HFFc6 (cell line): ENCODE data around the gene ORC5. TPM values are rescaled to one million over a fixed set of nuclear protein-coding genes. Genes with fewer than 3 reads are reported as not detected.
"Not testable (repeated sequence)": the region's sequence is repeated elsewhere in the genome, so short reads cannot be mapped to it uniquely, and the experiment has no call there.

Experiments used
- DNase-seq: peaks from one replicate; pipeline ENCODE4 v3.0.0-alpha.2; 2018
- H3K27ac Mint-ChIP-seq: 2 replicates; pipeline ENCODE4 v1.8.0; 2020; ENCODE audit warnings: mild to moderate bottlenecking, mixed read lengths
- H3K27me3 Mint-ChIP-seq: 2 replicates; pipeline ENCODE4 v1.8.0; 2021; ENCODE audit warnings: mild to moderate bottlenecking, moderate library complexity, mixed read lengths; ENCODE audit not compliant: insufficient read depth
- H3K36me3 Mint-ChIP-seq: 2 replicates; pipeline ENCODE4 v1.8.0; 2021; ENCODE audit warnings: low read depth, mixed read lengths
- H3K4me1 Mint-ChIP-seq: 2 replicates; pipeline ENCODE4 v1.8.0; 2020; ENCODE audit warnings: low read depth, mixed read lengths
- H3K4me3 Mint-ChIP-seq: 2 replicates; pipeline ENCODE4 v1.8.0; 2020; ENCODE audit warnings: mild to moderate bottlenecking, moderate library complexity, mixed read lengths
- H3K9me3 Mint-ChIP-seq: 2 replicates; pipeline ENCODE4 v1.8.0; 2020; ENCODE audit warnings: mild to moderate bottlenecking, mixed read lengths
- total RNA-seq, 6 experiments: library from RNA; stranded (reverse); fragmentation: NEBNext Ultra II Directional; extraction: Animal tissue kit (Norgen Biotek cat#: 25700); gene quantifications; 2 replicates in 1 of 6; 3 replicates in 5 of 6; pipeline ENCODE4 v1.2.3, GENCODE V29; 2021
- TF ChIP-seq, protein P1 (sequence below): fragments of 200-600 bp; sonication (generic); IDR thresholded peaks from 2 replicates; pipeline ENCODE4 v1.5.0; 2021; ENCODE audit warnings: antibody characterized with exemption, mild to moderate bottlenecking

Gene ORC5
- total RNA-seq, 6 experiments from 2014 or later, result 16.7 to 20.7 (median 17.6) TPM

DNA sequence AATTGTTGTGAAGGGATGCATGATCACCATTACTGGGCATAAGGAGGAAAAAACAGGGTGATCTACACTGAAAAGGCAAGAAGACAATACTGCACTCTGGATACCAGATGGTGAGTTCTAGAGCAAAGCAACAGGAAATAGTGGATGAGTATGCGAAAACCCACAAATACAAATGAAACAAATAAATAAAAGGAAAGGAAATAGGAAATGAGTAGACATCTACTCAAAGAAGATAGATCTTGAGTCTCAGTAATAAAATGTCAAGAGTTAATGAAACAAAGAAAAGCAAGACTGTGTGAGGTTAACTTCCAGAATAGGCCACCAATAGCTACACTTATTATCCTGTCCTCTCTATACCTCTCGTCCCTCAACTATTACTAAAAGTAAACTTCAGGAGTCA is 11.7 kb downstream of the ORC5 start:
- Mint-ChIP-seq H3K4me3 (no peak overlapping the region), H3K27ac (peak overlapping the region; percentile 48), H3K36me3 (peaks cover 51% of the 10 kb centered on the region), H3K4me1 (peaks cover 13% of the 10 kb centered on the region), H3K27me3 (no peaks in the 10 kb centered on the region), H3K9me3 (no peaks in the 10 kb centered on the region)
- TF ChIP-seq, protein P1, sequence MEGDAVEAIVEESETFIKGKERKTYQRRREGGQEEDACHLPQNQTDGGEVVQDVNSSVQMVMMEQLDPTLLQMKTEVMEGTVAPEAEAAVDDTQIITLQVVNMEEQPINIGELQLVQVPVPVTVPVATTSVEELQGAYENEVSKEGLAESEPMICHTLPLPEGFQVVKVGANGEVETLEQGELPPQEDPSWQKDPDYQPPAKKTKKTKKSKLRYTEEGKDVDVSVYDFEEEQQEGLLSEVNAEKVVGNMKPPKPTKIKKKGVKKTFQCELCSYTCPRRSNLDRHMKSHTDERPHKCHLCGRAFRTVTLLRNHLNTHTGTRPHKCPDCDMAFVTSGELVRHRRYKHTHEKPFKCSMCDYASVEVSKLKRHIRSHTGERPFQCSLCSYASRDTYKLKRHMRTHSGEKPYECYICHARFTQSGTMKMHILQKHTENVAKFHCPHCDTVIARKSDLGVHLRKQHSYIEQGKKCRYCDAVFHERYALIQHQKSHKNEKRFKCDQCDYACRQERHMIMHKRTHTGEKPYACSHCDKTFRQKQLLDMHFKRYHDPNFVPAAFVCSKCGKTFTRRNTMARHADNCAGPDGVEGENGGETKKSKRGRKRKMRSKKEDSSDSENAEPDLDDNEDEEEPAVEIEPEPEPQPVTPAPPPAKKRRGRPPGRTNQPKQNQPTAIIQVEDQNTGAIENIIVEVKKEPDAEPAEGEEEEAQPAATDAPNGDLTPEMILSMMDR, result no peak
- DNase-seq, result no peak

DNA sequence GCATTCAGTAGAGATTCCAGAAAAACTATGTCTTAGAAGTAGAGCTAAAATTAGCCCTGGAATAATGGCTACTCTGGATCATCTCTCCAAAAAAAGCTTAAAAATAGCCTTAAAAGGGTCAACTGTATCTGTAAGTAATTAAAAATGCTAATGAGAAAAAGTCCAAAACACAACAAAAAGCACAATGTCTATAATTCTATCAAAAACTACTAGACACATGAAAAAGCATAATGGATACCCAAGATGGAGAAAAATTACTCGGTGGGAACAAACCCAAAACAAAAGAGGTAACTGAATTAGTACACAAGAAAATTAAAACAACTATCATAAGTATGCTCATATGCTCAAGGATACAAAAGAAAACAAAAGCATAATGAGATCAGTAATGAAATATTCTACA is 15.4 kb downstream of the ORC5 start:
- H3K36me3 Mint-ChIP-seq, result peaks cover 23% of the 10 kb centered on the region
- TF ChIP-seq, protein P1, result no peak
- DNase-seq, result no peak
- no peaks in the 10 kb centered on the region for H3K27me3 Mint-ChIP-seq
- no peak overlapping the region for H3K27ac Mint-ChIP-seq
- H3K9me3 Mint-ChIP-seq, result no peaks in the 10 kb centered on the region
- H3K4me1 Mint-ChIP-seq, result peaks cover 13% of the 10 kb centered on the region
- no peak overlapping the region for H3K4me3 Mint-ChIP-seq

- Mint-ChIP-seq H3K27ac (no peak overlapping the region), H3K4me3 (no peak overlapping the region)
- TF ChIP-seq, protein P1, result no peak
Observed at GRCh38 chr7:104185346-104185745, 22.5 kb downstream of the ORC5 start.

GRCh38 chr7:104179178-104179577 is 28.6 kb downstream of the ORC5 start:
- no peak overlapping the region for H3K27ac Mint-ChIP-seq
- no peaks in the 10 kb centered on the region for H3K4me1 Mint-ChIP-seq
- peaks cover 2% of the 10 kb centered on the region; the same call in 1 of the 2 replicates for H3K27me3 Mint-ChIP-seq
- H3K9me3 Mint-ChIP-seq, result peaks cover 29% of the 10 kb centered on the region
- peaks cover 61% of the 10 kb centered on the region for H3K36me3 Mint-ChIP-seq
- no peak for DNase-seq
- H3K4me3 Mint-ChIP-seq, result no peak overlapping the region
- TF ChIP-seq, protein P1, result no peak

More at GRCh38 chr7:104185346-104185745, 22.5 kb downstream of the ORC5 start:
- Mint-ChIP-seq H3K4me1 (no peaks in the 10 kb centered on the region), H3K36me3 (peaks cover 45% of the 10 kb centered on the region), H3K27me3 (no peaks in the 10 kb centered on the region), H3K9me3 (0 out of 2 replicates have a peak, but pooled peaks cover 7% of the 10 kb centered on the region)
- DNase-seq, result no peak

GRCh38 chr7:104177565-104178083 is 30.2 kb downstream of the ORC5 start:
- Mint-ChIP-seq H3K9me3 (peaks cover 29% of the 10 kb centered on the region), H3K36me3 (peaks cover 50% of the 10 kb centered on the region)
- not testable (repeated sequence) for H3K27ac Mint-ChIP-seq, H3K4me3 Mint-ChIP-seq, H3K27me3 Mint-ChIP-seq, DNase-seq, H3K4me1 Mint-ChIP-seq

DNA sequence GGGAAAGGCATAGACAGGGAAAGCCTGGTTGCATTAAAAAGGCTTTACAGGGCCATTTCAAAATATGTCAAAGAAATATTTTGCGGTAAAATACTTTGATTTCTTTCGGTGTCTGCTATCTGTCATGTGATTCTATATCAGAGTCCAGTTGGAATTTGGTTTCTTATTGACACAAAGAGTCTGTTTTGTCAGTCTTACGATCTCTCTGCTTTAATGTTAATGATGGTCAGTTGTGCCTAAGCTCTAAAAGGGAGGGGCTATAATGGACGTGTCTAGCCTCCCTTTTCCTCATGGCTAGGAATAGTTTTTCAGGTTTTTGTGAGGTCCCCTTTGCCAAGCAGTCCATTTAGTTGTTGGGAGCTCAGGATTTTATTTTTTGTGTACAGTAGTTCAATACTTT is 31.5 kb downstream of the ORC5 start:
- no peak for DNase-seq
- Mint-ChIP-seq H3K27ac (no peak overlapping the region), H3K9me3 (peaks cover 29% of the 10 kb centered on the region), H3K36me3 (peaks cover 45% of the 10 kb centered on the region), H3K4me3 (no peak overlapping the region), H3K4me1 (no peaks in the 10 kb centered on the region), H3K27me3 (peaks cover 2% of the 10 kb centered on the region; the same call in 1 of the 2 replicates)
- TF ChIP-seq, protein P1, result no peak
